KMS-11 (cell line): ENCODE measurements around the gene IL18BP.

Experiments used
- H2AFZ ChIP-seq: fragments of 200-600 bp; sonication (generic); 2 replicates; pipeline ENCODE4 v1.6.1; 2016; ENCODE audit warnings: antibody characterized with exemption, mixed run types, low read depth
- H3K27ac ChIP-seq: fragments of 200-600 bp; sonication (generic); 2 replicates; pipeline ENCODE4 v1.6.1; 2016; ENCODE audit warnings: mild to moderate bottlenecking, mixed run types
- H3K27me3 ChIP-seq: fragments of 200-600 bp; sonication (generic); 2 replicates; pipeline ENCODE4 v1.6.1; 2017; ENCODE audit warnings: mild to moderate bottlenecking, low read depth, mixed run types, moderate library complexity; ENCODE audit not compliant: insufficient read depth
- H3K36me3 ChIP-seq: fragments of 200-600 bp; sonication (generic); 2 replicates; pipeline ENCODE4 v1.6.1; 2017; ENCODE audit warnings: mild to moderate bottlenecking, mixed run types; ENCODE audit not compliant: insufficient read depth
- H3K4me1 ChIP-seq: fragments of 200-600 bp; sonication (generic); 2 replicates; pipeline ENCODE4 v1.6.1; 2016; ENCODE audit warnings: mild to moderate bottlenecking, low read depth, mixed run types; ENCODE audit not compliant: poor library complexity, severe bottlenecking
- H3K4me2 ChIP-seq: fragments of 200-600 bp; sonication (generic); 2 replicates; pipeline ENCODE4 v1.7.0; 2016; ENCODE audit warnings: mild to moderate bottlenecking, mixed run types
- H3K4me3 ChIP-seq: fragments of 200-600 bp; sonication (generic); IDR thresholded peaks from 2 replicates; pipeline ENCODE4 v1.6.1; 2017; ENCODE audit warnings: low read depth, low read length, mixed read lengths; ENCODE audit not compliant: insufficient read depth
- H3K79me2 ChIP-seq: fragments of 200-600 bp; sonication (generic); 2 replicates; pipeline ENCODE4 v1.6.1; 2016; ENCODE audit warnings: low read depth, mixed run types; ENCODE audit not compliant: insufficient read depth
- H3K9ac ChIP-seq: fragments of 200-600 bp; sonication (generic); 2 replicates; pipeline ENCODE4 v1.6.1; 2016; ENCODE audit warnings: mild to moderate bottlenecking, mixed run types
- H4K20me1 ChIP-seq: fragments of 200-600 bp; sonication (generic); 2 replicates; pipeline ENCODE4 v1.6.1; 2016; ENCODE audit warnings: mild to moderate bottlenecking, mixed run types; ENCODE audit not compliant: insufficient read depth
- CTCF ChIP-seq: fragments of 200-600 bp; sonication (generic); conservative IDR thresholded peaks from 2 replicates; pipeline ENCODE4 v1.6.1; 2017; ENCODE audit warnings: low read depth, mild to moderate bottlenecking, antibody characterized with exemption, low read length, moderate library complexity, mixed read lengths

Gene IL18BP

GRCh38 chr11:71998061-71998460 is 648 bp upstream of the IL18BP start:
- Histone ChIP-seq H3K4me3 (no peak overlapping the region), H3K27ac (no peak overlapping the region), H3K27me3 (no peaks in the 10 kb centered on the region), H2AFZ (no peak overlapping the region), H3K79me2 (no peaks in the 10 kb centered on the region), H3K4me1 (no peaks in the 10 kb centered on the region), H3K36me3 (no peaks in the 10 kb centered on the region), H3K4me2 (no peak overlapping the region), H3K9ac (no peak overlapping the region), H4K20me1 (no peaks in the 10 kb centered on the region)
- no peak for TF ChIP-seq CTCF

GRCh38 chr11:71999362-71999761 is 653 bp downstream of the IL18BP start:
- H3K79me2 ChIP-seq: no peaks in the 10 kb centered on the region
- H4K20me1 ChIP-seq: no peaks in the 10 kb centered on the region
- no peak for TF ChIP-seq CTCF
- no peak overlapping the region for H3K4me2 ChIP-seq
- no peak overlapping the region for H3K27ac ChIP-seq
- no peaks in the 10 kb centered on the region for H3K36me3 ChIP-seq
- H3K4me1 ChIP-seq: no peaks in the 10 kb centered on the region
- H3K9ac ChIP-seq: no peak overlapping the region
- no peaks in the 10 kb centered on the region for H3K27me3 ChIP-seq
- H2AFZ ChIP-seq: no peak overlapping the region
- H3K4me3 ChIP-seq: no peak overlapping the region

- H3K36me3 ChIP-seq: no peaks in the 10 kb centered on the region
- H3K79me2 ChIP-seq: no peaks in the 10 kb centered on the region
- H3K27me3 ChIP-seq: no peaks in the 10 kb centered on the region
- no peaks in the 10 kb centered on the region for H4K20me1 ChIP-seq
- no peak overlapping the region for H3K4me3 ChIP-seq
- H3K27ac ChIP-seq: no peak overlapping the region
- no peak overlapping the region for H3K4me2 ChIP-seq
- no peak overlapping the region for H3K9ac ChIP-seq
- H2AFZ ChIP-seq: no peak overlapping the region
- no peak for TF ChIP-seq CTCF
- H3K4me1 ChIP-seq: no peaks in the 10 kb centered on the region
Observed at GRCh38 chr11:71999798-72000197, 1.1 kb downstream of the IL18BP start.

DNA sequence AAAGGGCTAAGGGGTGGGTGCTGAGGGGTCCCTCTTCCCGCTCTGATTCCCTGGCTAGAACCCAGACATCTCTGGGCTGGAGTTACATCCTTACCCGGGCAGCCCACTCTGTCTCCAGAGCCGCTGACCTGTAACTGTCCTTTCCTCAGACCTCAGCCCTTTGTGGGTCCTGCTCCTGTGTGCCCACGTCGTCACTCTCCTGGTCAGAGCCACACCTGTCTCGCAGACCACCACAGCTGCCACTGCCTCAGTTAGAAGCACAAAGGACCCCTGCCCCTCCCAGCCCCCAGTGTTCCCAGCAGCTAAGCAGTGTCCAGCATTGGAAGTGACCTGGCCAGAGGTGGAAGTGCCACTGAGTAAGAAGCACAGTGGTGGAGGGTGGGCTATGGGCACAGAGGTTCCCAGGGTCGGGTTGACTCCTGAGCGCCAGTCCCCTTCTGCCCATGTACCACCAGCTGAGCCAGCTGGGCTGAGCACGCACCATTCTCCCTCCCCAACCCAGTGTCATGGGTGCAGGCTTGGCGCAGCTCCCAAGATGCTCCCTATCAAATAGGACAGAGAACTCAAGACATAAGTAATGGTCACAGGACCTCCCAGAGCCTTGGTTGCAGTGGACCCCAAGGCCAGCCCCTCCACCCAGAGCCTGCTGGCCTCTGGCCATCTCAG is 1.6 kb downstream of the IL18BP start:
- Histone ChIP-seq H3K79me2 (no peaks in the 10 kb centered on the region), H3K4me3 (no peak overlapping the region)

More for the DNA sequence above, 1.6 kb downstream of the IL18BP start:
- H3K4me1 ChIP-seq: no peaks in the 10 kb centered on the region
- no peaks in the 10 kb centered on the region for H3K27me3 ChIP-seq
- no peak overlapping the region for H3K9ac ChIP-seq
- no peak overlapping the region for H2AFZ ChIP-seq
- H3K27ac ChIP-seq: no peak overlapping the region
- no peak overlapping the region for H3K4me2 ChIP-seq
- no peaks in the 10 kb centered on the region for H4K20me1 ChIP-seq
- H3K36me3 ChIP-seq: no peaks in the 10 kb centered on the region
- TF ChIP-seq CTCF: no peak
